Stimulated activated CD8-positive, alpha-beta memory T cell treated with anti-CD3 and anti-CD28 coated beads, Interleukin-12 subunit alpha, Interleukin-12 subunit beta, amount 100 ng/mL, for 4 hours (primary cell): Measurements from ENCODE around the gene STMP1.

Experiments used
- DNase-seq: peaks from one replicate; pipeline ENCODE4 v3.0.0-alpha.2; 2020; ENCODE audit warnings: low read depth

STMP1 gene

GRCh38 chr7:135697276-135698049 lies 35.1 kb downstream of the STMP1 start:
- no peak for DNase-seq

GRCh38 chr7:135704074-135704473 lies 41.8 kb downstream of the STMP1 start:
- DNase-seq: no peak

- DNase-seq: no peak
Measured at GRCh38 chr7:135704698-135705097, 42.4 kb downstream of the STMP1 start.

GRCh38 chr7:135706038-135706742 lies 43.9 kb downstream of the STMP1 start:
- no peak for DNase-seq

GRCh38 chr7:135706858-135707569 lies 44.7 kb downstream of the STMP1 start:
- DNase-seq: no peak

- no peak for DNase-seq
Measured at GRCh38 chr7:135707570-135707966, 45.3 kb downstream of the STMP1 start.

- no peak for DNase-seq
Measured at GRCh38 chr7:135708041-135708440, 45.7 kb downstream of the STMP1 start.

- DNase-seq: no peak
Measured at GRCh38 chr7:135709508-135709907, 47.2 kb downstream of the STMP1 start.

- no peak for DNase-seq
Measured at GRCh38 chr7:135710417-135711138, 48.3 kb downstream of the STMP1 start.

GRCh38 chr7:135711139-135711469 lies 48.8 kb downstream of the STMP1 start:
- no peak for DNase-seq

GRCh38 chr7:135712182-135712782 lies 50.0 kb downstream of the STMP1 start:
- DNase-seq: no peak

GRCh38 chr7:135712796-135713195 lies 50.5 kb downstream of the STMP1 start:
- no peak for DNase-seq

GRCh38 chr7:135713836-135714470 lies 51.6 kb downstream of the STMP1 start:
- no peak for DNase-seq

GRCh38 chr7:135714534-135715009 lies 52.3 kb downstream of the STMP1 start:
- DNase-seq: no peak

- no peak for DNase-seq
Measured at GRCh38 chr7:135715055-135715522, 52.8 kb downstream of the STMP1 start.

- no peak for DNase-seq
Measured at GRCh38 chr7:135715673-135716072, 53.4 kb downstream of the STMP1 start.

GRCh38 chr7:135716677-135717238 lies 54.4 kb downstream of the STMP1 start:
- DNase-seq: no peak

- DNase-seq: no peak
Measured at GRCh38 chr7:135717693-135718092, 55.4 kb downstream of the STMP1 start.

- no peak for DNase-seq
Measured at GRCh38 chr7:135718219-135718618, 55.9 kb downstream of the STMP1 start.

- no peak for DNase-seq
Measured at GRCh38 chr7:135718794-135719437, 56.6 kb downstream of the STMP1 start.
